H1 (cell line): Measurements from ENCODE around the gene BRIX1.

Experiments
- ATF2 ChIP-seq: IDR thresholded peaks from 2 replicates; pipeline ENCODE4 v1.6.1; 2012; ENCODE audit warnings: low read length, inconsistent platforms
- EZH2 ChIP-seq: fragments of 200-600 bp; sonication (generic); IDR thresholded peaks from 2 replicates; pipeline ENCODE4 v1.7.1; 2012; ENCODE audit warnings: low read depth, mild to moderate bottlenecking, moderate library complexity, low read length, inconsistent platforms; ENCODE audit not compliant: severe bottlenecking
- GTF2F1 ChIP-seq: IDR thresholded peaks from 2 replicates; pipeline ENCODE4 v1.6.1; 2012; ENCODE audit warnings: low read depth, low read length, improper control_type of control experiment, borderline replicate concordance
- JUN ChIP-seq: IDR thresholded peaks from 2 replicates; pipeline ENCODE4 v1.6.1; 2011; ENCODE audit warnings: low read depth, mild to moderate bottlenecking, improper control_type of control experiment, low read length
- MAFK ChIP-seq: IDR thresholded peaks from 2 replicates; pipeline ENCODE4 v1.6.1; 2012; ENCODE audit warnings: low read depth, mild to moderate bottlenecking, improper control_type of control experiment, low read length
- POLR2A ChIP-seq, 2 experiments: IDR thresholded peaks; 1 replicate in 1 of 2; 2 replicates in 1 of 2; pipeline ENCODE4 v1.6.1; 2011; ENCODE audit warnings: low read depth in 2 of 2, low read length in 2 of 2, mild to moderate bottlenecking in 2 of 2; ENCODE audit errors: control extremely low read depth in 1 of 2
- POLR2AphosphoS5 ChIP-seq: IDR thresholded peaks from 2 replicates; pipeline ENCODE4 v1.6.1; 2011; ENCODE audit warnings: low read depth, low read length
- SIN3A ChIP-seq, 2 experiments: IDR thresholded peaks in 1 of 2; conservative IDR thresholded peaks in 1 of 2; 2 replicates each; pipeline ENCODE4 v1.6.1; 2011 to 2012; ENCODE audit warnings: low read length in 2 of 2, improper control_type of control experiment in 1 of 2, low read depth in 1 of 2, mild to moderate bottlenecking in 1 of 2
- SP1 ChIP-seq: IDR thresholded peaks from 2 replicates; pipeline ENCODE4 v1.6.1; 2011; ENCODE audit warnings: low read depth, low read length
- TAF1 ChIP-seq: IDR thresholded peaks from 2 replicates; pipeline ENCODE4 v1.6.1; 2011; ENCODE audit warnings: mild to moderate bottlenecking, low read depth, low read length
- TCF12 ChIP-seq: IDR thresholded peaks from 2 replicates; pipeline ENCODE4 v1.6.1; 2011; ENCODE audit warnings: low read depth, mild to moderate bottlenecking, low read length
- TF ChIP-seq, protein P1 (sequence below), 3 experiments: IDR thresholded peaks; 1 replicate in 2 of 3; 2 replicates in 1 of 3; pipeline versions ENCODE4 v1.5.1 to v1.6.1; 2011; ENCODE audit warnings: low read length in 3 of 3, mild to moderate bottlenecking in 3 of 3, inconsistent platforms in 2 of 3, low read depth in 1 of 3, moderate library complexity in 1 of 3; ENCODE audit not compliant: insufficient read depth in 1 of 3; ENCODE audit errors: control extremely low read depth in 1 of 3
- TF ChIP-seq, protein P2 (sequence below): IDR thresholded peaks from 2 replicates; pipeline ENCODE4 v1.6.1; 2011; ENCODE audit warnings: low read length, improper control_type of control experiment

GRCh38 chr5:34903260-34903659 is 12.3 kb upstream of the BRIX1 start:
- no peak for TF ChIP-seq TCF12
- no peak for TF ChIP-seq MAFK
- no peak for TF ChIP-seq SP1
- TF ChIP-seq GTF2F1, result no peak
- no peak for TF ChIP-seq JUN
- TF ChIP-seq, protein P1, sequence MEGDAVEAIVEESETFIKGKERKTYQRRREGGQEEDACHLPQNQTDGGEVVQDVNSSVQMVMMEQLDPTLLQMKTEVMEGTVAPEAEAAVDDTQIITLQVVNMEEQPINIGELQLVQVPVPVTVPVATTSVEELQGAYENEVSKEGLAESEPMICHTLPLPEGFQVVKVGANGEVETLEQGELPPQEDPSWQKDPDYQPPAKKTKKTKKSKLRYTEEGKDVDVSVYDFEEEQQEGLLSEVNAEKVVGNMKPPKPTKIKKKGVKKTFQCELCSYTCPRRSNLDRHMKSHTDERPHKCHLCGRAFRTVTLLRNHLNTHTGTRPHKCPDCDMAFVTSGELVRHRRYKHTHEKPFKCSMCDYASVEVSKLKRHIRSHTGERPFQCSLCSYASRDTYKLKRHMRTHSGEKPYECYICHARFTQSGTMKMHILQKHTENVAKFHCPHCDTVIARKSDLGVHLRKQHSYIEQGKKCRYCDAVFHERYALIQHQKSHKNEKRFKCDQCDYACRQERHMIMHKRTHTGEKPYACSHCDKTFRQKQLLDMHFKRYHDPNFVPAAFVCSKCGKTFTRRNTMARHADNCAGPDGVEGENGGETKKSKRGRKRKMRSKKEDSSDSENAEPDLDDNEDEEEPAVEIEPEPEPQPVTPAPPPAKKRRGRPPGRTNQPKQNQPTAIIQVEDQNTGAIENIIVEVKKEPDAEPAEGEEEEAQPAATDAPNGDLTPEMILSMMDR (IDR thresholded peaks at IDR 0.05; ENCODE audit: control extremely low read depth in 1 of 3, insufficient read depth in 1 of 3, low read depth in 1 of 3, low read length in 3 of 3), result no peak
- no peak for TF ChIP-seq POLR2AphosphoS5
- TF ChIP-seq POLR2A (IDR thresholded peaks at IDR 0.05; ENCODE audit: control extremely low read depth in 1 of 2, low read depth in 2 of 2, low read length in 2 of 2), result no peak
- no peak for TF ChIP-seq SIN3A (conservative IDR thresholded peaks at IDR 0.05 in 1 of 2, IDR thresholded peaks at IDR 0.05 in 1 of 2; ENCODE audit: low read depth in 1 of 2, low read length in 2 of 2)
- TF ChIP-seq TAF1, result no peak
- no peak for TF ChIP-seq EZH2
- TF ChIP-seq ATF2, result no peak
- TF ChIP-seq, protein P2, sequence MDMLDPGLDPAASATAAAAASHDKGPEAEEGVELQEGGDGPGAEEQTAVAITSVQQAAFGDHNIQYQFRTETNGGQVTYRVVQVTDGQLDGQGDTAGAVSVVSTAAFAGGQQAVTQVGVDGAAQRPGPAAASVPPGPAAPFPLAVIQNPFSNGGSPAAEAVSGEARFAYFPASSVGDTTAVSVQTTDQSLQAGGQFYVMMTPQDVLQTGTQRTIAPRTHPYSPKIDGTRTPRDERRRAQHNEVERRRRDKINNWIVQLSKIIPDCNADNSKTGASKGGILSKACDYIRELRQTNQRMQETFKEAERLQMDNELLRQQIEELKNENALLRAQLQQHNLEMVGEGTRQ, result no peak
